ENCODE data around the gene KDF1. TPM values are rescaled to one million over a fixed set of nuclear protein-coding genes. Genes with fewer than 3 reads are reported as not detected.
A peak's percentile ranks its signal among the peaks of the same experiment; 100 is the strongest.

Gene KDF1
- total RNA-seq, 1 donor from 2014 or later, result not detected

GRCh38 chr1:26915204-26915842 lies 44.9 kb downstream of the KDF1 start:
- no peak for DNase-seq (ENCODE audit: low read depth in 2 of 2)

DNA sequence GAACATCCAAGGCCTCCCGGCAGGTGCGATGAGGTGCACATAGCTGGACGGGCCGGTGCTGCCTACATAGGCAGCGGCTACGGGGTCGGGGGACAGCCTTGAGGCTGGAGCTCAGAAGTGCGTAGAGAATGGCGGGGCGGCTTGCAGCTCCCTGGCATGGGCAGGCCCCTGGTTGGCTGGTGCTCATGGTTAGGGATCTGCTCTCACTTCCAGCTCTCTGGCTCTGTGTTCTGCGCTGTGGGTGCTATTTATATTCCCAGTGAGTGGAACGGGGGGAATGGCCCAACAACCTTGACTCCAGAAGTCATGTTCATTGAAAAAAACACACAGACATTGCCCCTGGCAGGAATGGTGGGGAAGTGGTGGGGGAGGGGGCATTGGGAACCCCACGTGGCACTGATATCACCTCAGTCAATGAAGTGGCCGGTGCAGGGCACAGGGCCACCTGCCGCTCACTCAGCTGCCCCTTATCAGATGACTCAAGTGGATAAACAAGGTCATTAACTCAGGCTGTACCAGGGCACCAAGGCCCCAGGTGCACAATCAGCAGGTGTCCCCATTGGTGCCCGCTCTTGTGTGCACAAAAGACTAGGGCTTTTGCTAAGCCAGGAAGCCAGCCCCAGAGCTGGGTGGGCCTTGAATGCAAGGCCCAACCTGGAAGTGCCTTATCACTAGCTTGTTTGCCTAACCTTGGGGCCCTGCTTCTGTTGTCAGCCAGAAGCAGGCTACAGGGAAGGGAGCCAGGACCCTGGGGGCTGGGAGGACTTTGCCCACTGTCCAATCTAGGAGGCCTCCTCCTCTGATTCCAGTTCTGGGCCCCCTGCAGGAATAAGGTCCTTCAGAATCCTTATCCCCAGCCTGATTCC lies 46.3 kb downstream of the KDF1 start, which contains the start of gene NR0B2:
NR0B2 (minus strand) TSS at position 222 of the 866 bp plus-strand sequence; CDS start at position 187, 35 bp downstream.
- peak in 1 of 2 donors; percentile 17 for DNase-seq (ENCODE audit: low read depth in 2 of 2)

DNA sequence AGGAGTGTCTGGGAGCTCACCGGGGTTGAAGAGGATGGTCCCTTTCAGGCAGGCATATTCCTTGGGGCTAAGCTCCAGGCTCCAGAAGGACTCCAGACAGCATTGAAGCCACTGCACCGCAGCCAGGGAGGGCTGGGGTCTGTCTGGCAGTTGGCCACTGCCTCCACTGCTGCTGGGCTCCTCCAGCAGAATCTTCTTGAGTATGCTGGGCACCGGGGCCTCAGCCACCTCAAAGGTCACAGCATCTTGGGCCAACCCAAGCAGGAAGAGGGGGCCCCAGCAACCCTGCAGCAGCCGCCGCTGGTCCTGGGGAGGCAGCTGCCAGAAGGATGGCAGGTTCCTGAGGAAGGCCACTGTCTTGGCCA lies 46.9 kb downstream of the KDF1 start:
- DNase-seq (ENCODE audit: low read depth in 2 of 2), result no peak

GRCh38 chr1:26912147-26912490 lies 48.1 kb downstream of the KDF1 start:
- DNase-seq (ENCODE audit: low read depth in 2 of 2), result no peak

- no peak for DNase-seq (ENCODE audit: low read depth in 2 of 2)
Measured at GRCh38 chr1:26911399-26912146, 48.7 kb downstream of the KDF1 start.

DNA sequence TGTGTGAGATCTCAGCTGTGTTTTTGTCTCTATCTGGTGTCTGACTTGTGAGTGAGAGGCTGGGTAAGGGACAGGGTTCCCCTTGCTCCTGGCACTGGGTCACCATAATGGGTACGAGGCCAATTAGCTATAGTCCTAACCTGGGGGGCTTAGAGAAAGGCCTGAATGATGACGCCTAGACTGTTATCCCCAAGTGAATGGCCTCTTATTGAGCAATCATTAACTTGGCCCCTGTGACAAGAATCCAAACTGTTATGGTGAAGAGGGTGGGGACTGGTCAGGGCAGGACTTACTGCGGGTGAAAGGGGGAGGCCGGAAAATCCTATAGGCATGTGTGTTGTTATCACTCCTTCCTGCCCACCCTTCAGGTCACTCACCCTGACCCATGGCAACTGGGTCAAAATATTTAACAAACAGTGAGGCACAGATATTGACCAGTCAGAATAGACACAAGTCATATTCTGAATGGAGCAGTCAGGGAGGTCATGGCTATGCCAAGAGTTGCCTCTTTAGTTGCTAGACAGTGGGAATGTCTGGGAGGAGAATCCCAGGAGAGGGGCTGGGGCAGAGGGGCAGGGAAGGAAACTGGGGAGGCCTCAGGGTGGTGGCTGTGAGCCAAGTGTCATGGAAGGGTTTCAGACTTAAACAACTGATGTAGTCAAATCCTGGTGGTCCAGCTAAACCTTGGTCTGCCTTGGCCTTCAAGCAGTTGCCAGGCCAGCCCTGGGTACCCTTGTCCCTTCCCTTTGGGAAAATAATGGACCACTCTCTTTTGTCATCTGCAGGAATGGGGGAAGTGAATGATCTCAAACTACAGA lies 49.7 kb downstream of the KDF1 start:
- DNase-seq (ENCODE audit: low read depth in 2 of 2), result no peak

GRCh38 chr1:26909951-26910342 lies 50.3 kb downstream of the KDF1 start:
- DNase-seq (ENCODE audit: low read depth in 2 of 2), result no peak

DNA sequence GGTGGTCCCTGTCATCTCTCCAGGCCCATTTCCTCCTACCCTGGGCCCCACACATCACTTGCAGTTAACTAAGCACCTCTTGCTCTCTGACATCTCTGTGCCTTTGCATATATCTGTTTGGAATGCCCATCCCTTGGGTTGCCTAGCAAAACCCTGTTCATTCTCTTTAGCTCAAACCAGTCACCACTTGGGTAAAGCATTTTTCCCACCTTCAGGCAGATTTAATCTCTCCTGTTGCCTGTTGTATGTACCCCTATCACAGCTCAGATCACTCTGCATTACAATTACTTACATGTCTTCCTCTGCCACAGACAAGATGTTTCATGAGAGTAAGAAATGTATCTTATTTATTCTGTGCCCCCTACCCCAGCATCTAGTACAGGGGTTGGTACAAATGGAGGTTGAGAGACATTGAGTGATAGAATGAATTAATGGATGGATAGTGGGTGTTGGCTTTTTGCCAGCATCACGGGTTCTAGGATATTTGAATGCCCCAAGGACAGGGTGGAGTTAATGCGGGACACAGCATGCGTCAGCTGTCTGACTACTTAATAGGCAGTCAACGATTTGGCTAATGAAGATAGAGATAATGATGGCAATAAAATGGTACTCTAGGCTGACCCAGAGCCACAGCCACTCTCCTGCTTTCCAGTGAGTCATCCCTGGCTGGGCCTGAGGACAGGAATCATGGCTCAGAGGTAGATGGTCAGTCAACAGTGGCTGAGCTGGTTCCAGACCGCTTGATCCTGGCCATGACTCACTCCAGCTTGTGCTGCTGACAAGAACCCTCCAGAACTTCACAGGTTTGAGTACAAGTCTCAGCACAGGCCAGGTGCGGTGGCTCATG lies 53.0 kb downstream of the KDF1 start:
- DNase-seq (ENCODE audit: low read depth in 2 of 2), result peak; percentile 40 to 87

GRCh38 chr1:26900815-26901511 lies 59.3 kb downstream of the KDF1 start:
- DNase-seq (ENCODE audit: low read depth in 2 of 2), result no peak

DNA sequence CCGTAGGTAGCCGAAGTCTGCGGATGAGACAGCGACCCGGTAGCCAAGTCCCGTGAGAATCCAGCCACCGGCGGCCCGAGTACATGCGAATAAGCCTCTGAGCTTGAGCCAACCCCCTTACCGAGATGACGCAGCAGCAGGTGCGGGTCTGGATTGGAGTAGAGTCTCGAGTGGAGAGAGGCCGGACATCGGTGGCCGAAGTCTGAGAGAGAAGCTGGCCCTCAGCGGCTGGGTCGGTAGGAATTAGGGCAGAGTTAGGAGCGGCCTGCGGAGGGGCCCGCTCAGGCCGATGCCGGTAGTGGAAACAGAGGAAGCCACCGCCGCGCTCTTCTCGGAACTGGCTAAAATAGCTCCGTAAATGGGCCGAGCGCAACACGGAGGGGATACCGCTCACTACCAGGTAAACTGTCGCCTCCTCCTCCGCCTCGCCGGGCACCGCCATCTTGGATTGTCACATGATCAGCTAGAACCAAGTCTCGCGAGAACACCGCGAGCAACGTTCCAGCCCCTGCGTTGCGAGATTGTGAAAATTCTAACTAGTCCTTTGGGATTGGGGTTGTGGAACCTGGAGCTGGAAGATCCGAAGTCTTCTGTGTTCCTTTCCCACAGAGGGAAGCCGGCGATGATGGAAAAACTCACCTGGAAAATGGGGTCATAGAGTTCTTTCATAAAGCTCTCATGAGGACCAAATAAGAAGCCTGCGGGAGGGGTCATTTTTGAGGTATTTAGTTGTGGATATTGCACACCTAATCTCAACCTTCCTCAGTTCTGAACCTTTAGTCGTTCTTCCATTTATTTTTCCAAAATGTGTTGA lies 60.1 kb downstream of the KDF1 start, which contains the start of gene GPATCH3:
GPATCH3 (minus strand) TSS at position 467 of the 814 bp plus-strand sequence; CDS start at position 442, 25 bp downstream.
- DNase-seq (ENCODE audit: low read depth in 2 of 2), result peak; percentile 94 to 96

Other genes with a start within 250 kb of the KDF1 start
- 5.0 and 7.1 TPM in 2 replicates for gene PIGV, start 172.5 kb downstream of the KDF1 start, total RNA-seq
- 3.3 and 4.2 TPM in 2 replicates for gene ZDHHC18, start 133.8 kb downstream of the KDF1 start, total RNA-seq
- gene SFN, start 97.3 kb downstream of the KDF1 start, total RNA-seq, result 0.22 TPM in 1 of 2 replicates, not detected in the other
- gene GPN2, start 70.2 kb downstream of the KDF1 start, total RNA-seq, result 6.8 and 8.3 TPM in 2 replicates
- 7.6 and 10.3 TPM in 2 replicates for gene GPATCH3, start 60.0 kb downstream of the KDF1 start, total RNA-seq
- gene NR0B2, start 46.5 kb downstream of the KDF1 start, total RNA-seq, result not detected in 2 replicates
- 17.4 and 18.5 TPM in 2 replicates for gene NUDC, start 38.7 kb downstream of the KDF1 start, total RNA-seq
- 0.60 and 3.1 TPM in 2 replicates for gene TRNP1, start 33.2 kb upstream of the KDF1 start, total RNA-seq
- gene TENT5B, start 52.4 kb upstream of the KDF1 start, total RNA-seq, result 0.20 and 0.22 TPM in 2 replicates
- 3.6 and 4.1 TPM in 2 replicates for gene SLC9A1, start 194.7 kb upstream of the KDF1 start, total RNA-seq